CD4-positive, alpha-beta T cell treated with Interleukin-6 at 100 ng/mL for 8 hours (primary cell): ENCODE results near the gene MICU1.
A peak's percentile ranks its signal among the peaks of the same experiment; 100 is the strongest.
"Not testable (repeated sequence)": the region's sequence is repeated elsewhere in the genome, so short reads cannot be mapped to it uniquely, and the experiment has no call there.

Experiments
- DNase-seq: peaks from one replicate; pipeline ENCODE4 v3.0.0-alpha.2; 2020; ENCODE audit warnings: mixed read lengths, low spot score

MICU1 gene

DNA sequence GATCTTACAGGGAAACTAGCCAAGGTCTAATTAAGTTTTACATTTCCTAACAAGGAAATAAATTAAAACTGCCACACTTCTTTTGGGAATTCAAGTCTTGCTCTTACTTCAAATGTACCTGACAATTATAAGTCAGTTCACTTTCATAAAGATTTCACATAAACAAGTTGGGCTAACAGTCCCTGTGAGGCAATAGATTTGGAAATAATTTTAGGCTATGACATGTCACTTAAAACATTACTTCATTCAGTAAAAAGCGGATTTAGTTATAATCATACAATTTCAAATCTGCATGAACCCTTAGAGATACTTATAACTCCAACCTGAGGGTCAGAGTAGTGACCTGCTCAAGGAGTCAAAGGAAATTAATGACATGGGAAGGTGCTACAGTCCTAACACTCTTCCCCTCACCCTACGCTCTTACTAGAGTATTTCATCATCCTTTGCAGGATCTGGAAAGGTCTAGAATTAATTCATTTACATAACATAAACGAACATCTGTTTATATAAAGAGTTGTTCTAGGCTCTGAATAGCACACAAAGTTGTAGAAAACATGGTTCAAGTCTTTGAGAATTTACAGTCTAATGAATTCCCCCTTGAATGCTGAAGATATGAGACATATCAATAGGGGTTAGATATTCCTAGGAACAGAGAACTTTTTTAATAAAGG lies 238.8 kb downstream of the MICU1 start:
- DNase-seq: no peak

- no peak for DNase-seq
These were observed 240.2 kb downstream of the MICU1 start for GRCh38 chr10:72385724-72386123.

DNA sequence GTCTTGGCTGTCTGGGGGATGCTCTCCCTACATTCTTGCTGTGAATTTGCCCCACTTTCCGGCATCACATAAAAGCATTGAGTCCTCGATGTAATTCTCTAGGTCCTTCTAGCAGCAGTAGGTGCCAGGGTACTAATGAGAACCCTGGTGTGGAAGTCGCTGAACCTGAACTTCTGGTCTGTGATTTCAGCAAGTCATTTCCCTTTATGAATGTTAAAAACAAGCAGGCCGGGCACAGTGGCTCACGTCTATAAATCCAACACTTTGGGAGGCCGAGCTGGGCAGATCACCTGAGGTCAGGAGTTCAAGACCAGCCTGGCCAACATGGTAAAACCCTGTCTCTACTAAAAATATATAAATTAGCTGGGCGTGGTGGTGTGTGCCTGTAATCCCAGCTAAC lies 240.9 kb downstream of the MICU1 start:
- not testable (repeated sequence) for DNase-seq

GRCh38 chr10:72379776-72380175 lies 246.1 kb downstream of the MICU1 start:
- no peak for DNase-seq

- DNase-seq: no peak
These were observed 246.8 kb downstream of the MICU1 start for GRCh38 chr10:72379062-72379461.

GRCh38 chr10:72375585-72375984 lies 250.3 kb downstream of the MICU1 start:
- no peak for DNase-seq

- no peak for DNase-seq
These were observed 250.7 kb downstream of the MICU1 start for GRCh38 chr10:72375173-72375572.

GRCh38 chr10:72370201-72370722 lies 255.6 kb downstream of the MICU1 start:
- DNase-seq: peak; percentile 64

GRCh38 chr10:72367301-72367960 lies 258.4 kb downstream of the MICU1 start:
- DNase-seq: no peak

- no peak for DNase-seq
These were observed 260.6 kb downstream of the MICU1 start for GRCh38 chr10:72365106-72365895.

GRCh38 chr10:72364239-72364777 lies 261.6 kb downstream of the MICU1 start:
- DNase-seq: peak; percentile 89

DNA sequence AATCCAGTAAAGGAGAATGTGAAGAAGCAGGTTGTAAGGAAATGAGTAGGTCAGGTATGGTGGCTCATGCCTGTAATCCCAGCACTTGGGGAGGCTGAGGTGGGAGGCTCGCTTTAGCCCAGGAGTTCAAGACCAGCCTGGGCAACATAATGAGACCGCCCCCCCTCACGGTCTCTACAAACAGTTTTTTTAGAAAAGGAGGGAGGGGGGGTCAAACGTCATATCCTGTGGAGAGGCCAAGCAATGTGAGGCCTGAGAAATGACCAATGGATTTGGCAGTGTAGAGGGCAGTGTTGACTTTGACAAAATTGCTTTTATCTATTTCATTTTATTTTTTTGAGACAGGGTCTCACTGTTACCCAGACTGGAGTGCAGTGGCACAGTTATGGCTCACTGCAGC lies 268.9 kb downstream of the MICU1 start:
- DNase-seq: no peak

GRCh38 chr10:72356115-72356514 lies 269.8 kb downstream of the MICU1 start:
- DNase-seq: no peak

GRCh38 chr10:72355214-72355555 lies 270.7 kb downstream of the MICU1 start:
- DNase-seq: no peak

DNA sequence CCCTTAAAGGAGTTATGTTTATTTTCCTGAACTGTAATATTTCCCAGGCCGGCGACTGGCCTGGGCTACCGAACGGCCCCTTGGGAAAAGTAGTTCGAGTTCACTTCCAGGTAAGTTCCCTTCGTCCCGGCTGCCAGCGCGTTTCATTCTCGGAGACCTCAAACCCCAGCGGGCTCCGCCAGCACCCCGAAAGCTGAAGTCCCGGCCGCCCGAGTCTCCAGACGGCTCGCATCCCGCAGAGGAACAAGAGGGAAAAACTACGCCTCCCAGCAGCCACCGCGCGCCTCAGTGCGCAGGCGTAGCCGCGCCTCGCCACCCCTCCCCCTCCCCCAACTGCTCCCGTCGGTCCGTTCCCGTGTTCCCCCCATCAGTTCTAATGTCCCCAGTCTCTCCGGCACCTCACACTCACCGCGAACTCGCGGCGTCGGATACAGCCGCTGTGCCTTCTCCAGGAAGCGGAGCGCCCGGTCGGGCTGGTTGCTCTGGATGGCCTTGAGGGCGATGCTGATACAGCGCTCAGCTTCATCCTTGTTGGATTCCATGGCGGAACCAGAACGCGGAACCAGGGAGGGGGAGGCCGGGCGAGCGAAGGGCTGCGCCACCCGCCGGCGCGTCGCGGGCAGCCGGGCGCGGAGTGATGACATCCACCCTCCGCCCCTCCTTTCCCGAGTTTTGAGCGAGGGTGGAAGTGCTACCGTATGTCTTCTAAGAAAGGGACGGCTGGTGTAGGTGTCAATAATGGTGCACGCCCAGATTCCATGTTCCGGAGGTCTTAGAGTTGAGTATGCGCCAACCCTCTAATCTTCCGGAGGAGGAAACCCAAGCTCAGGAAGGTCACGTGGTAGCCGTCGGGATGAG lies 271.3 kb downstream of the MICU1 start, which contains the start of gene DNAJB12:
Gene DNAJB12, minus strand, starts transcription at position 564 of the 858 bp plus-strand sequence. Its CDS starts 22 bp downstream, at position 542.
- DNase-seq: peak; percentile 87

DNA sequence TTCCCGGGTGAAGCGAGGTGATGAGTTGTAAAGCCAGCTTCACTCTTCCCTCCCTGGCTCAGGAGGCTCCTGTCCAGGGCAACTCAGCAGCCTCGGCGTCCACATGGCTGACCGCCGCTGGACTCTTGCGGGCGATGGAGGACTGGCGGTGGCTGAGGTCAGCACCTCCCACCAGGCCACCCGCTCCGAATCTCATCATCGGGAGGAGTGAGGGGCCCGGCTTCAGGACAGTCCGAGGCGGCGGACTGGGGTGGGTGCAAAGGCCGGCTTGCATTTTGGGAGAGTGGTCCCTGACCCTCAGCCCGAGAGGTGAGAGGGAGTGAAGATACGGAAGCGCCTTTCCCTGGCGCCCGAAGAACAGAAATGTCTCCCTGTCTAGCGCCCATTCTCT lies 271.9 kb downstream of the MICU1 start:
- DNase-seq: no peak

DNA sequence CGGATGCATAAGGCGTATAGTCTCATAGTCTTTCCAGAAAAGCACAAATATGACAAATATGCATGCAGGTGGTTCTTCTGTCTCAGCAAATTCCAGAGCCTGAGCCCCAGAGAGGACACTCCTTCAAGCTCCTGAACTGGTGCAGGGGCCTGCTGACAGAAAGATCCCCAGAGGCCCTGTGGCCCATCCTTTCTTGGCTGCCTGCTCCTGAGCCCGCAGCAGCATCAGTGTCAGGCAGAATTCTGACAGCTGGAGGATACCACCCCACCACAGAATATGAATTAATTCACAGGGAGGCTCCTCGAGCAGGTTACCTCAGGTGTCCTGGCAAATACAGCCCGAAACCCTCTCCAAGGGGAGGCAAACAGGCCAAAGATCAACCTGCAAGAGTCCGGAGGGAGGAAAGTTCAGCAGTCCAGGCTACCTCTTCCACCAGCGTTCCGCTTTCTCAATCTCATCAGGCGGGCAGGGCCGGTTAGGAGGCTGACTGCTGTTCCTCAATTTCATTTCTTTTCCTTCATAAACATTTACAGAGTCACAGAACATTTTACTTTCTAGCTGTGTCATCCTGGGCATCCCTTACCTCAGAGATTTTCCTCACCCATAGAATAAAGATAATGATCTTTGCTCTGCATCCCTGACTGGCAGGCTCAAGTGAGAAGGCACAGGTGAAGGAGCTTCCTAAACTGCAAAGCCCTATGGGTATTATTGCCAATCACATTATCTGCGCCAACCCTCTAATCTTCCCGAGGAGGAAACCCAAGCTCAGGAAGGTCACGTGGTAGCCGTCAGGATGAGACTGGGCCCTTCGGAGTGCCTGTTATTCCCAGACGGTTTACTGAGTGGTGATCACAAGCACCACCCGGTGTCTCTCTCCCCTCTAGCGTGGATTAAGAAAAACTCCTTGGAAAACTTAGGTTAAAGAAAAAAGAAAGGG lies 272.6 kb downstream of the MICU1 start:
- DNase-seq: no peak

DNA sequence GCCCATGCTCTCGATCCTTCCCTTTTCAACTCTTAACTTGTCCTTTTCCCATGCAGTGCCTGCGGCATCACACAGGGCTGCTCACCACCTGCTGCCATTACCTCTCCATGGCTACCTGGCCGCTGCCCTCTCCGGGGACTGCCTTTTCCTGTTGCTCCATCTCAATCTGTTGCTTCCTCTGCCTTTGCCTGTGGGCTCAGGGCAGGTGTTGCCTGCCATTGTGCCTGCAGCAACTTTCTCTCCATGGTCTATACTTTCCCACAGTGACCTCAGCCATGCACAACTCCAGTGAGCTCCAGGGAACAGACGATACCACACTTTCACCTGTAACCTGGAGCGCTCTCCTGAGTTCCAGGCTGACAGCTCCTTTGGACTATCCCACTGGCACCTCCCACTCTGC lies 274.4 kb downstream of the MICU1 start:
- DNase-seq: no peak

DNA sequence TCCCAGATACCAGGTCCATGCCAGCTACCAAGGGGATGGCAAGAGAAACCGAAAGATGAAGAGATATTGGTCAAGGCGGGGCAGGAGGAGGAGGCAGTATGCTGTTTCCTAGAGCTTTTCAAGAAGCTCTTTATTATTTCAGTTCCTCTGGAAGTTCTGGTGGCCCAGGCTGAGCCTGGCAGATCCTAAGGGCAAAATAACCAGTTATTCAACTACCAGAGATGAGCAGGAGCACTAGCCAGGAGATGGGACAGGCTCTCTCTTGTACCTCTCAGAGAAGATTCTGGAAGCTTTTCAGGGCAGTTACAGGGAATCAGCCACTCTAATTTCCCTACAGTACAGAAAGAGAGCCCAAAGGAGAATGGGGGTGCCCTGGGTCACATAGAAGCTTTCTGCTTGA lies 276.4 kb downstream of the MICU1 start:
- no peak for DNase-seq

DNA sequence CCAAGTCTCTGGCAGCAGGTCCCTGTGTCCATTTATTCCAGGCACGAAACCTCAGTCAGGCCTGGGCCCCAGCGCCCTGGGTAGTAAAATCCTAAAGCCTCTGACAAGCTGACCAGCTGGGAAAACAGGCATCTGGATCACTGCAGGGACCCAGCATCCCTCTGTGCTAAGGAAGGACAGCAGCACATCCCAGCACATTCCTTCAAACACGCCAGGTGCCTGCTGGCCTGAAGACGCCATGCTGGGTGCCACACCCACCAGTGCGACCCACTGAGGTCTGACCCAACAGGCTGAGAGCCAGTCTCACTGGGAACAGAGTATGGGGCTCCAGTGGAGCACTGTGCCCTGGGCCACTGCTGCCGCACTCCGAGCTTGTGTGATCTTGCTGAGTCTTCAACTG lies 277.6 kb downstream of the MICU1 start:
- no peak for DNase-seq
